NCI-H128 (cell line): ENCODE results near the gene CBR1.
A peak's percentile ranks its signal among the peaks of the same experiment; 100 is the strongest.
"Not testable (repeated sequence)": the region's sequence is repeated elsewhere in the genome, so short reads cannot be mapped to it uniquely, and the experiment has no call there.

Source experiments
- DNase-seq: peaks from one replicate; lab custom pipeline; 2025; ENCODE audit not compliant: unreplicated experiment; lab: John Stamatoyannopoulos, UW

The CBR1 gene

GRCh38 chr21:36047139-36047538, 22.7 kb upstream of the CBR1 start:
- DNase-seq: no peak

- no peak for DNase-seq
Observed at GRCh38 chr21:36048357-36048756, 21.5 kb upstream of the CBR1 start.

- DNase-seq: no peak
Observed at GRCh38 chr21:36052860-36053714, 16.7 kb upstream of the CBR1 start.

GRCh38 chr21:36053715-36054062, 16.1 kb upstream of the CBR1 start:
- no peak for DNase-seq

GRCh38 chr21:36055551-36055950, 14.3 kb upstream of the CBR1 start:
- DNase-seq: no peak

- no peak for DNase-seq
Observed at GRCh38 chr21:36059823-36060158, 10.0 kb upstream of the CBR1 start.

GRCh38 chr21:36060159-36060921, 9.5 kb upstream of the CBR1 start, which contains the start of gene SETD4:
TSS of gene SETD4 (minus strand) at chr21:36060526. CDS start at chr21:36058888, 1,638 bp downstream.
- peak; percentile 79 for DNase-seq

- DNase-seq: no peak
Observed at GRCh38 chr21:36061445-36061844, 8.4 kb upstream of the CBR1 start.

GRCh38 chr21:36063375-36064084, 6.3 kb upstream of the CBR1 start:
- DNase-seq: no peak

GRCh38 chr21:36064085-36064460, 5.8 kb upstream of the CBR1 start:
- no peak for DNase-seq

- DNase-seq: no peak
Observed at GRCh38 chr21:36065497-36066036, 4.3 kb upstream of the CBR1 start.

- no peak for DNase-seq
Observed at GRCh38 chr21:36068748-36069398, 951 bp upstream of the CBR1 start.

GRCh38 chr21:36070999-36071398, 1.2 kb downstream of the CBR1 start:
- DNase-seq: no peak

- DNase-seq: no peak
Observed at GRCh38 chr21:36072453-36073162, 2.8 kb downstream of the CBR1 start.

- DNase-seq: no peak
Observed at GRCh38 chr21:36073181-36073580, 3.4 kb downstream of the CBR1 start.

- DNase-seq: not testable (repeated sequence)
Observed at GRCh38 chr21:36073911-36074310, 4.1 kb downstream of the CBR1 start.

- no peak for DNase-seq
Observed at GRCh38 chr21:36075171-36075570, 5.3 kb downstream of the CBR1 start.

- DNase-seq: no peak
Observed at GRCh38 chr21:36075953-36076352, 6.1 kb downstream of the CBR1 start.

GRCh38 chr21:36076878-36077655, 7.2 kb downstream of the CBR1 start:
- DNase-seq: no peak

- DNase-seq: no peak
Observed at GRCh38 chr21:36077758-36078157, 7.9 kb downstream of the CBR1 start.
